ENCODE measurements around the gene ELOF1. TPM values are rescaled to one million over a fixed set of nuclear protein-coding genes. Genes with fewer than 3 reads are reported as not detected.

The ELOF1 gene
- total and polyA plus RNA-seq, 2 donors from 2014 or later, result 47.5 to 72.4 TPM

DNA sequence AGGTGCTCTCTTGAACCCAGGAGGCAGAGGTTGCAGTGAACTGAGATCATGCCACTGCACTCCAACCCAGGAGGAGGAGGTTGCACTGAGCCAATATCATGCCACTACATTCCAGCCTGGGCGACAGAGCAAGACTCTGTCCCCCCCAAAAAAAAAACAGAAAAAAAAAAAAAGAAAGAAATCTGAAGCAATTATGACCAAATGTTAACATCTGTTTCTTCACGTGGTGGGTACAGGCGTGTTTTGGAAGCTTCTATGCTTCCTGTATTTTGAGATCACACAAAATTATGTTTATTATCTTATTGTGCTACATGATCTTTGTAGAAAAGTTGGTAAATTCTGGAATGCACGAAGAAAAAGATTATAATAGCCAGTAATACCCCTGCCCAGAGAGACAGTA, 21.1 kb upstream of the ELOF1 start:
- Histone ChIP-seq H3K4me3 (ENCODE audit: low read length in 3 of 3) (no peak overlapping the region), H3K4me1 (ENCODE audit: control insufficient read depth in 2 of 3, insufficient read depth in 2 of 3, low read depth in 1 of 3, low read length in 3 of 3) (peaks cover 0 to 10% (median 0%) of the 10 kb centered on the region in 3 donors), H3K27me3 (ENCODE audit: control insufficient read depth, insufficient read depth, low read length) (no peaks in the 10 kb centered on the region), H3K9ac (ENCODE audit: low read length in 3 of 3) (no peak overlapping the region), H3K9me3 (ENCODE audit: control insufficient read depth in 2 of 3, insufficient read depth in 1 of 3, low read length in 3 of 3) (no peaks in the 10 kb centered on the region), H3K36me3 (ENCODE audit: control insufficient read depth in 2 of 3, insufficient read depth in 3 of 3, low read length in 3 of 3) (no peaks in the 10 kb centered on the region), H3K27ac (ENCODE audit: low read depth in 2 of 2, low read length in 2 of 2) (no peak overlapping the region)
- intact Hi-C loops (cut with DNase I), result no loop called here
- FAIRE-seq (no peak), DNase-seq (no peak)
- TF ChIP-seq, protein P1, sequence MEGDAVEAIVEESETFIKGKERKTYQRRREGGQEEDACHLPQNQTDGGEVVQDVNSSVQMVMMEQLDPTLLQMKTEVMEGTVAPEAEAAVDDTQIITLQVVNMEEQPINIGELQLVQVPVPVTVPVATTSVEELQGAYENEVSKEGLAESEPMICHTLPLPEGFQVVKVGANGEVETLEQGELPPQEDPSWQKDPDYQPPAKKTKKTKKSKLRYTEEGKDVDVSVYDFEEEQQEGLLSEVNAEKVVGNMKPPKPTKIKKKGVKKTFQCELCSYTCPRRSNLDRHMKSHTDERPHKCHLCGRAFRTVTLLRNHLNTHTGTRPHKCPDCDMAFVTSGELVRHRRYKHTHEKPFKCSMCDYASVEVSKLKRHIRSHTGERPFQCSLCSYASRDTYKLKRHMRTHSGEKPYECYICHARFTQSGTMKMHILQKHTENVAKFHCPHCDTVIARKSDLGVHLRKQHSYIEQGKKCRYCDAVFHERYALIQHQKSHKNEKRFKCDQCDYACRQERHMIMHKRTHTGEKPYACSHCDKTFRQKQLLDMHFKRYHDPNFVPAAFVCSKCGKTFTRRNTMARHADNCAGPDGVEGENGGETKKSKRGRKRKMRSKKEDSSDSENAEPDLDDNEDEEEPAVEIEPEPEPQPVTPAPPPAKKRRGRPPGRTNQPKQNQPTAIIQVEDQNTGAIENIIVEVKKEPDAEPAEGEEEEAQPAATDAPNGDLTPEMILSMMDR (IDR thresholded peaks at IDR 0.05; ENCODE audit: borderline replicate concordance, extremely low read depth, insufficient read depth), result no peak

DNA sequence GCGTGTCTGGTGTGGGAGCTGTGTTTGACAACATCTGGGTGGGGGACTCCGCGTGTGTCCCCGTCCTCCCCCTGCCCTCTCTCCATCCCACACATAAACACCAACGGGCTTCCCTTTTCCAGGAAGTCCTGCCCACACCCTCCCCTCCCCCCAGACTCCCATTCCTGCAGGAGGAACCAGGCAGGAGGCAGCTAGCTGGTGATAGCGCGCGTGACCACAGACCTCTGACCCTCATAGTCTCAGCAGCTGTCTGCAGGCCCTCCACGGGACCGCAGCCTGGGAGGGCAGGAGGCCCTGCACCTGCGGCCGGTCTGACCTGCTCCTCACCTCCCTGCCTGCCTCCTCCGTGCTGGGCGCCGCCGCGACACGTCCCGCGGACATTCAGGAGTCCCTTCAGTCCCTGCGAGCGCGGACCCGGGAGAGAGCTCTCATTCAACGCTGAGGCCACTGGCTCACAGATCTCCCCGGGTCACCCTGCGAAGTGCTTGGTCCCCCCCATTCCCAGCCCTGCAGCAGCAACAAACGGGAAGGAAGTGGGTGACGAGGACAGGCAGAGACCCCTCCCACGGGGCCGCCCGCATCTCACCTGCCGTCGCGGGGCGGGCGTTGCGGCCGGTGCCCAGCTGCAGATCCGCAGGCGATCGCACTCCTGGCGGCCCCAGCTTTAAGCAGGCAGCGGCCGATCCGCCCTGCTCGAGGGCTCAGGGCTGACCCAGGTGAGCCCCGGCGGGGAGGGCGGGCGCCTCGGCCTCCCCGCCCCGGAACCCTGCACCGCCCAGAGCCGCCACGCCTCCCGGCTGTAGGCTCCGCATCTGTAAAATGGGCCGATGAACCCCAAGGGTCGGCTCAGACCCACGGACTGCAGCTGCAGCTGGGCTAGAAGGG, 19.5 kb upstream of the ELOF1 start:
- H3K4me3 ChIP-seq (ENCODE audit: low read length in 3 of 3), result peak overlapping the region in 2 of 3 donors; percentile 37 to 64
- H3K36me3 ChIP-seq (ENCODE audit: control insufficient read depth in 2 of 3, insufficient read depth in 3 of 3, low read length in 3 of 3), result no peaks in the 10 kb centered on the region
- TF ChIP-seq, protein P1 (IDR thresholded peaks at IDR 0.05; ENCODE audit: borderline replicate concordance, extremely low read depth, insufficient read depth), result no peak
- peaks cover 0 to 10% (median 0%) of the 10 kb centered on the region in 3 donors for H3K4me1 ChIP-seq (ENCODE audit: control insufficient read depth in 2 of 3, insufficient read depth in 2 of 3, low read depth in 1 of 3, low read length in 3 of 3)
- H3K27me3 ChIP-seq (ENCODE audit: control insufficient read depth, insufficient read depth, low read length), result no peaks in the 10 kb centered on the region
- no peaks in the 10 kb centered on the region for H3K9me3 ChIP-seq (ENCODE audit: control insufficient read depth in 2 of 3, insufficient read depth in 1 of 3, low read length in 3 of 3)
- DNase-seq, result peak; percentile 61 to 80 (median 73)
- intact Hi-C loops (cut with DNase I), result no loop called here
- H3K27ac ChIP-seq (ENCODE audit: low read depth in 2 of 2, low read length in 2 of 2), result peak overlapping the region; percentile 52 to 72
- peak overlapping the region in 1 of 3 donors; percentile 29 for H3K9ac ChIP-seq (ENCODE audit: low read length in 3 of 3)
- FAIRE-seq, result no peak

DNA sequence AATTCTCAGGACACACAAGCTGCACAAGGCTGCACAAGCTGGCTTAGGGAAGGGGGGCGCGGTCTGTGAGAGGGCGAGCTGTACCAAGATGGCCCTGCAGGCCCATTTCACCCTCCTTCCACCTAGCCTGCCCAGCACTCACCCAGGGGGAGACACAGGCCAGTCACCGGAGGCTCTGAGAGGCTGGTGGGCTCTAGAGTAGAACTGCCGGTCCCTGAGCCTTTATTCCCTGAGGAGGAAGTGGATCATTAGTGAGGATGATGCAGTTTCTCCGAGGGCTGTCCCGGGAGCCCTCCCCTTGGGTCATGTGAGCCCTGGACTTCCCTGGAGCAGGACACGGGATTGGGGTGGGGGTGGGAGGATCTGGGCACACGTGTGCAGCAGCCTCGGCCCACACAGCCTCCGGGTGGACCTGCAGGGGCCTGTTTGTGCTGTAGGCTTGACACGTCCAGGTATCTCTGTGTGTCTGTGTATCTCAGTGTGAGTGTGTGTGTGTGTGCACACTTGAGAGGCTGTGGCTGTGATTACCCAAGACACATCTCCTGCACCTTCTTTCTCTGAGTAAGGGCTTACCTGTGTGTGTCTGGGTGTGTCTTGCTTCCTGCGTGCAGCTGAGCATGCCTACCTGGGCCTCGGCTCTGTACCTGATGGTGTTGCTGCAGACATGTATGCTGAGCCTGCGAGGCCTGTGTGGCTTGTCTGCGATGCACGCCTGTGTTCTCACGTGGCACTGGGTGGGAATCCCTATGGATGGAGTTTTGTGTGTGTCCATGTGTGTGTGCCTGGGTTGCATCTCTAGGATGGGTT, 18.6 kb upstream of the ELOF1 start, which contains the start of gene ACP5:
TSS of gene ACP5 (minus strand) at position 195 of the 807 bp plus-strand sequence. CDS start 328 bp downstream, outside the sequence.
- peak within 1 kb of the TSS in 2 of 3 donors; percentile 37 to 64 for H3K4me3 ChIP-seq (ENCODE audit: low read length in 3 of 3)
- FAIRE-seq (no peak), DNase-seq (peak in 1 of 5 donors; percentile 14)
- no peaks in the 10 kb centered on the region for H3K27me3 ChIP-seq (ENCODE audit: control insufficient read depth, insufficient read depth, low read length)
- no peaks in the 10 kb centered on the region for H3K36me3 ChIP-seq (ENCODE audit: control insufficient read depth in 2 of 3, insufficient read depth in 3 of 3, low read length in 3 of 3)
- H3K9ac ChIP-seq (ENCODE audit: low read length in 3 of 3), result peak within 1 kb of the TSS in 1 of 3 donors; percentile 29
- peaks cover 0 to 10% (median 0%) of the 10 kb centered on the region in 3 donors for H3K4me1 ChIP-seq (ENCODE audit: control insufficient read depth in 2 of 3, insufficient read depth in 2 of 3, low read depth in 1 of 3, low read length in 3 of 3)
- TF ChIP-seq, protein P1 (IDR thresholded peaks at IDR 0.05; ENCODE audit: borderline replicate concordance, extremely low read depth, insufficient read depth), result no peak
- intact Hi-C loops (cut with DNase I), result no loop called here
- H3K27ac ChIP-seq (ENCODE audit: low read depth in 2 of 2, low read length in 2 of 2), result peak within 1 kb of the TSS; percentile 52 to 72
- H3K9me3 ChIP-seq (ENCODE audit: control insufficient read depth in 2 of 3, insufficient read depth in 1 of 3, low read length in 3 of 3), result no peaks in the 10 kb centered on the region
